GM23338 (cell line): ENCODE measurements around the gene CHP1.

Experiments
- CREB1 ChIP-seq: fragments of 250-450 bp; sonication (Bioruptor Pico); IDR thresholded peaks from 2 replicates; pipeline ENCODE4 v1.5.0; 2020; ENCODE audit warnings: low read depth, mild to moderate bottlenecking, moderate library complexity
- CTCF ChIP-seq, 2 experiments: fragments of 200-600 bp in 1 of 2; sonication (generic) in 1 of 2; conservative IDR thresholded peaks; 2 replicates each; pipeline versions ENCODE4 v1.5.1 to v1.6.1; 2016 to 2017; ENCODE audit warnings: antibody characterized with exemption in 2 of 2, low read depth in 2 of 2, mild to moderate bottlenecking in 2 of 2, moderate library complexity in 1 of 2
- EZH2 ChIP-seq: fragments of 200-600 bp; sonication (generic); IDR thresholded peaks from one replicate; pipeline ENCODE4 v1.8.0; 2017; ENCODE audit warnings: antibody characterized with exemption, mild to moderate bottlenecking, low read depth; ENCODE audit not compliant: unreplicated experiment
- EZH2phosphoT487 ChIP-seq: fragments of 200-600 bp; sonication (generic); IDR thresholded peaks from one replicate; pipeline ENCODE4 v1.8.1; 2018; ENCODE audit warnings: antibody characterized with exemption; ENCODE audit not compliant: unreplicated experiment
- JUNB ChIP-seq: IDR thresholded peaks from one replicate; pipeline ENCODE4 v1.6.1; 2016; ENCODE audit warnings: antibody characterized with exemption; ENCODE audit not compliant: unreplicated experiment
- NANOG ChIP-seq: IDR thresholded peaks from 2 replicates; pipeline ENCODE4 v1.6.1; 2016; ENCODE audit warnings: antibody characterized with exemption, borderline replicate concordance
- POLR2AphosphoS5 ChIP-seq: IDR thresholded peaks from 2 replicates; pipeline ENCODE4 v1.6.1; 2016; ENCODE audit warnings: antibody characterized with exemption, low read depth
- STAT1 ChIP-seq: IDR thresholded peaks from one replicate; pipeline ENCODE4 v1.6.1; 2016; ENCODE audit warnings: antibody characterized with exemption; ENCODE audit not compliant: unreplicated experiment
- ZNF114 ChIP-seq: fragments of 250-450 bp; sonication (Bioruptor Pico); IDR thresholded peaks from 2 replicates; pipeline ENCODE4 v1.5.0; 2020; ENCODE audit warnings: mild to moderate bottlenecking, moderate library complexity
- ZNF331 ChIP-seq: fragments of 250-450 bp; sonication (Bioruptor Pico); IDR thresholded peaks from 2 replicates; pipeline ENCODE4 v1.5.0; 2020; ENCODE audit warnings: low read depth, mild to moderate bottlenecking, moderate library complexity
- ZNF462 ChIP-seq: fragments of 250-450 bp; sonication (Bioruptor Pico); IDR thresholded peaks from 2 replicates; pipeline ENCODE4 v1.5.0; 2020; ENCODE audit warnings: mild to moderate bottlenecking, moderate library complexity
- TF ChIP-seq, protein P1 (sequence below): IDR thresholded peaks from one replicate; pipeline ENCODE4 v1.6.1; 2018; ENCODE audit warnings: antibody characterized with exemption; ENCODE audit not compliant: unreplicated experiment
- TF ChIP-seq, protein P2 (sequence below): IDR thresholded peaks from 2 replicates; pipeline ENCODE4 v1.6.1; 2016; ENCODE audit warnings: antibody characterized with exemption

GRCh38 chr15:41230345-41230649, 771 bp upstream of the CHP1 start:
- TF ChIP-seq CREB1 (no peak), CTCF (conservative IDR thresholded peaks at IDR 0.05; ENCODE audit: low read depth in 2 of 2) (no peak), EZH2 (no peak), EZH2phosphoT487 (no peak), JUNB (no peak), POLR2AphosphoS5 (no peak; the same call in 1 of the 2 replicates), ZNF331 (CRISPR knock-in tag) (no peak), NANOG (no peak), ZNF114 (CRISPR knock-in tag) (no peak), STAT1 (no peak), ZNF462 (CRISPR knock-in tag) (no peak)
- TF ChIP-seq, protein P1, sequence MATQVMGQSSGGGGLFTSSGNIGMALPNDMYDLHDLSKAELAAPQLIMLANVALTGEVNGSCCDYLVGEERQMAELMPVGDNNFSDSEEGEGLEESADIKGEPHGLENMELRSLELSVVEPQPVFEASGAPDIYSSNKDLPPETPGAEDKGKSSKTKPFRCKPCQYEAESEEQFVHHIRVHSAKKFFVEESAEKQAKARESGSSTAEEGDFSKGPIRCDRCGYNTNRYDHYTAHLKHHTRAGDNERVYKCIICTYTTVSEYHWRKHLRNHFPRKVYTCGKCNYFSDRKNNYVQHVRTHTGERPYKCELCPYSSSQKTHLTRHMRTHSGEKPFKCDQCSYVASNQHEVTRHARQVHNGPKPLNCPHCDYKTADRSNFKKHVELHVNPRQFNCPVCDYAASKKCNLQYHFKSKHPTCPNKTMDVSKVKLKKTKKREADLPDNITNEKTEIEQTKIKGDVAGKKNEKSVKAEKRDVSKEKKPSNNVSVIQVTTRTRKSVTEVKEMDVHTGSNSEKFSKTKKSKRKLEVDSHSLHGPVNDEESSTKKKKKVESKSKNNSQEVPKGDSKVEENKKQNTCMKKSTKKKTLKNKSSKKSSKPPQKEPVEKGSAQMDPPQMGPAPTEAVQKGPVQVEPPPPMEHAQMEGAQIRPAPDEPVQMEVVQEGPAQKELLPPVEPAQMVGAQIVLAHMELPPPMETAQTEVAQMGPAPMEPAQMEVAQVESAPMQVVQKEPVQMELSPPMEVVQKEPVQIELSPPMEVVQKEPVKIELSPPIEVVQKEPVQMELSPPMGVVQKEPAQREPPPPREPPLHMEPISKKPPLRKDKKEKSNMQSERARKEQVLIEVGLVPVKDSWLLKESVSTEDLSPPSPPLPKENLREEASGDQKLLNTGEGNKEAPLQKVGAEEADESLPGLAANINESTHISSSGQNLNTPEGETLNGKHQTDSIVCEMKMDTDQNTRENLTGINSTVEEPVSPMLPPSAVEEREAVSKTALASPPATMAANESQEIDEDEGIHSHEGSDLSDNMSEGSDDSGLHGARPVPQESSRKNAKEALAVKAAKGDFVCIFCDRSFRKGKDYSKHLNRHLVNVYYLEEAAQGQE = no peak
- TF ChIP-seq, protein P2, sequence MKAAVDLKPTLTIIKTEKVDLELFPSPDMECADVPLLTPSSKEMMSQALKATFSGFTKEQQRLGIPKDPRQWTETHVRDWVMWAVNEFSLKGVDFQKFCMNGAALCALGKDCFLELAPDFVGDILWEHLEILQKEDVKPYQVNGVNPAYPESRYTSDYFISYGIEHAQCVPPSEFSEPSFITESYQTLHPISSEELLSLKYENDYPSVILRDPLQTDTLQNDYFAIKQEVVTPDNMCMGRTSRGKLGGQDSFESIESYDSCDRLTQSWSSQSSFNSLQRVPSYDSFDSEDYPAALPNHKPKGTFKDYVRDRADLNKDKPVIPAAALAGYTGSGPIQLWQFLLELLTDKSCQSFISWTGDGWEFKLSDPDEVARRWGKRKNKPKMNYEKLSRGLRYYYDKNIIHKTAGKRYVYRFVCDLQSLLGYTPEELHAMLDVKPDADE = no peak
